Measurements from ENCODE around the gene PRSS33. TPM values are rescaled to one million over a fixed set of nuclear protein-coding genes. Genes with fewer than 3 reads are reported as not detected.

Gene PRSS33
- polyA plus RNA-seq, 5 donors = 0.18 to 0.46 (median 0.22) TPM

GRCh38 chr16:2743007-2743810, 44.2 kb downstream of the PRSS33 start:
- DNase-seq = no peak

GRCh38 chr16:2742323-2743006, 44.9 kb downstream of the PRSS33 start:
- DNase-seq = no peak

GRCh38 chr16:2741168-2741567, 46.2 kb downstream of the PRSS33 start:
- no peak for DNase-seq

GRCh38 chr16:2740476-2740875, 46.9 kb downstream of the PRSS33 start:
- DNase-seq = no peak

- DNase-seq = no peak
These were observed 47.5 kb downstream of the PRSS33 start for GRCh38 chr16:2739625-2740430.

- no peak for DNase-seq
These were observed 48.7 kb downstream of the PRSS33 start for GRCh38 chr16:2738615-2739014.

- no peak for DNase-seq
These were observed 49.4 kb downstream of the PRSS33 start for GRCh38 chr16:2737895-2738418.

- no peak for DNase-seq
These were observed 50.1 kb downstream of the PRSS33 start for GRCh38 chr16:2737238-2737605.

- no peak for DNase-seq
These were observed 50.7 kb downstream of the PRSS33 start for GRCh38 chr16:2736476-2737237.

- no peak for DNase-seq
These were observed 52.4 kb downstream of the PRSS33 start for GRCh38 chr16:2734844-2735515.

Other genes with a start within 250 kb of the PRSS33 start
- gene PDPK1, start 249.5 kb downstream of the PRSS33 start, polyA plus RNA-seq (ENCODE audit: insufficient read depth in 1 of 5, insufficient read length in 5 of 5, low replicate concordance in 1 of 5) = 10 to 100 TPM; 35.2 to 43.4 (median 37.9) TPM
- gene KCTD5, start 105.0 kb downstream of the PRSS33 start, polyA plus RNA-seq (ENCODE audit: insufficient read depth in 1 of 5, insufficient read length in 5 of 5, low replicate concordance in 1 of 5) = 10 to 100 TPM; 19.0 to 25.7 (median 21.4) TPM
- gene PRSS27, start 67.3 kb downstream of the PRSS33 start, polyA plus RNA-seq (ENCODE audit: insufficient read depth in 1 of 5, insufficient read length in 5 of 5, low replicate concordance in 1 of 5) = 1 to 10 TPM; 1.7 to 3.1 (median 2.5) TPM
- 100 to 1,000 TPM; 524 to 630 (median 557) TPM for gene SRRM2, start 34.9 kb downstream of the PRSS33 start, polyA plus RNA-seq (ENCODE audit: insufficient read depth in 1 of 5, insufficient read length in 5 of 5, low replicate concordance in 1 of 5)
- 100 to 1,000 TPM; 133 to 296 (median 161) TPM for gene ELOB, start 10.3 kb downstream of the PRSS33 start, polyA plus RNA-seq (ENCODE audit: insufficient read depth in 1 of 5, insufficient read length in 5 of 5, low replicate concordance in 1 of 5)
- gene PRSS41, start 10.9 kb upstream of the PRSS33 start, polyA plus RNA-seq (ENCODE audit: insufficient read depth in 1 of 5, insufficient read length in 5 of 5, low replicate concordance in 1 of 5) = not detected
- gene PRSS21, start 29.7 kb upstream of the PRSS33 start, polyA plus RNA-seq (ENCODE audit: insufficient read depth in 1 of 5, insufficient read length in 5 of 5, low replicate concordance in 1 of 5) = under 1 TPM in 3 of 5 donors, not detected in 2; 0.14 to 0.67 (median 0.23) TPM
- gene ZG16B, start 42.7 kb upstream of the PRSS33 start, polyA plus RNA-seq (ENCODE audit: insufficient read depth in 1 of 5, insufficient read length in 5 of 5, low replicate concordance in 1 of 5) = under 1 TPM; 0.49 to 0.76 (median 0.59) TPM
- gene PRSS22, start 70.6 kb upstream of the PRSS33 start, polyA plus RNA-seq (ENCODE audit: insufficient read depth in 1 of 5, insufficient read length in 5 of 5, low replicate concordance in 1 of 5) = 10 to 100 TPM; 10.1 to 18.0 (median 15.8) TPM
- gene FLYWCH2, start 95.7 kb upstream of the PRSS33 start, polyA plus RNA-seq (ENCODE audit: insufficient read depth in 1 of 5, insufficient read length in 5 of 5, low replicate concordance in 1 of 5) = 10 to 100 TPM; 14.0 to 34.9 (median 19.8) TPM
- 10 to 100 TPM; 14.7 to 41.5 (median 20.0) TPM for gene FLYWCH1, start 124.4 kb upstream of the PRSS33 start, polyA plus RNA-seq (ENCODE audit: insufficient read depth in 1 of 5, insufficient read length in 5 of 5, low replicate concordance in 1 of 5)
- gene KREMEN2, start 176.7 kb upstream of the PRSS33 start, polyA plus RNA-seq (ENCODE audit: insufficient read depth in 1 of 5, insufficient read length in 5 of 5, low replicate concordance in 1 of 5) = under 1 TPM; 0.16 to 0.87 (median 0.26) TPM
- 10 to 100 TPM; 12.0 to 18.5 (median 13.2) TPM for gene PAQR4, start 181.8 kb upstream of the PRSS33 start, polyA plus RNA-seq (ENCODE audit: insufficient read depth in 1 of 5, insufficient read length in 5 of 5, low replicate concordance in 1 of 5)
- gene PKMYT1, start 192.9 kb upstream of the PRSS33 start, polyA plus RNA-seq (ENCODE audit: insufficient read depth in 1 of 5, insufficient read length in 5 of 5, low replicate concordance in 1 of 5) = 10 to 100 TPM; 14.5 to 22.9 (median 15.4) TPM
- gene CLDN9, start 225.4 kb upstream of the PRSS33 start, polyA plus RNA-seq (ENCODE audit: insufficient read depth in 1 of 5, insufficient read length in 5 of 5, low replicate concordance in 1 of 5) = 1 to 10 TPM; 4.0 to 7.3 (median 6.3) TPM
- gene CLDN6, start 230.6 kb upstream of the PRSS33 start, polyA plus RNA-seq (ENCODE audit: insufficient read depth in 1 of 5, insufficient read length in 5 of 5, low replicate concordance in 1 of 5) = 100 to 1,000 TPM in 4 of 5 donors, 10 to 100 TPM in 1; 86.3 to 124 (median 118) TPM
- gene TNFRSF12A, start 232.8 kb upstream of the PRSS33 start, polyA plus RNA-seq (ENCODE audit: insufficient read depth in 1 of 5, insufficient read length in 5 of 5, low replicate concordance in 1 of 5) = 1 to 10 TPM; 2.7 to 6.8 (median 3.6) TPM
- gene HCFC1R1, start 236.4 kb upstream of the PRSS33 start, polyA plus RNA-seq (ENCODE audit: insufficient read depth in 1 of 5, insufficient read length in 5 of 5, low replicate concordance in 1 of 5) = 10 to 100 TPM; 26.6 to 45.7 (median 34.8) TPM
- gene THOC6, start 236.5 kb upstream of the PRSS33 start, polyA plus RNA-seq (ENCODE audit: insufficient read depth in 1 of 5, insufficient read length in 5 of 5, low replicate concordance in 1 of 5) = 10 to 100 TPM; 20.0 to 37.5 (median 27.2) TPM
- 1 to 10 TPM; 2.2 to 5.1 (median 2.6) TPM for gene BICDL2, start 249.4 kb upstream of the PRSS33 start, polyA plus RNA-seq (ENCODE audit: insufficient read depth in 1 of 5, insufficient read length in 5 of 5, low replicate concordance in 1 of 5)

All from right lung (tissue), 5 donors.